Stimulated activated CD4-positive, alpha-beta T cell treated with anti-CD3 and anti-CD28 coated beads, Interleukin-4, amount 100 ng/mL, for 4 hours (primary cell): ENCODE results near the gene SFXN5.

ENCODE experiments used
- DNase-seq, 2 experiments: peaks; one replicate each; pipeline ENCODE4 v3.0.0-alpha.2; 2020

SFXN5 gene

DNA sequence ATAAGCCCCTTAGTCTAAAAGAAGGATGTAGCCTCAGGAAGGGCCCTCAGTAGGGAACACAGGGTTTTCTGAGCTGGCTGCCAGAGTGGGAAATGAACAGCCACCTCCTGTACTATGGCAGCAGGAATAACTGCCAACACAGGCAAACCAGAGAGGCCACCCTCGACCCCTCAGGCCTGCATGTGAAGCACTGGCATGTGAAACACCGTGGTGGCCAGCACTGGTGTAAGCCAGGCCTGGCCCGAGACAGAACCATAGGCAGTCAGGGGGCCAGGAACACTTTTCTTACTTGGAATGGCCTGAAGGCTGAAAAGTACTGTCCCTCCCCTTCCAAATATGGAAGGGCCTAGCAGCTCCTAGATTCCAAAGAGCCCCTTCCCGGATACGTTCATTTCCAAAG, 28.2 kb downstream of the SFXN5 start:
- DNase-seq, result no peak

DNA sequence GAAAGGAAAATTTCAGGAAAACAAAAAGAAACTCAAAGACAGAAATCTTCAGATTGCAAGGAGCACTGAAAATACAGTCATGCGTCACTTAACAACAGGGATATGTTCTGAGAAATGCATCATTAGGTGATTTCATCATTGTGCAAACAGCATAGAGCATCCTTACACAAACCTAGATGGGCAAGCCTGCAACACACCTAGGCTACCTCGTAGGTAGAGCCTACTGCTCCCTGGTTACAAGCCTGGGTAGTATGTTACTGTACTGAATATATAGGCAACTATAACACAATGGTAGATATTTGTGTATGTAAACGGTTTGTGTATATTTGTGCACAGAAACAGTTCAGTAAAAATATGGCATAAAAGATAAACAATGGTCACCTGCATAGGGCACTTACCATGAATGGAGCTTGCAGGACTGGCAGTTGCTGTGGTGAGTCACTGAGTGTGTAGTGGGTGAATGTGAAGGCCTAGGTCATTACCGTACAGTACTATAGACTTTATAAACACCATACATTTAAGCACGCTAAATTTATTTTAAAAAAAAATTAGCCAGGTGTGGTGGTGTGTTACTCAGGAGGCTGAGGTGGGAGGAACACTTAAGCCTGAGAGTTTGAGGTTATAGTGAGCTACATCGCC, 33.4 kb downstream of the SFXN5 start:
- DNase-seq, result no peak

DNA sequence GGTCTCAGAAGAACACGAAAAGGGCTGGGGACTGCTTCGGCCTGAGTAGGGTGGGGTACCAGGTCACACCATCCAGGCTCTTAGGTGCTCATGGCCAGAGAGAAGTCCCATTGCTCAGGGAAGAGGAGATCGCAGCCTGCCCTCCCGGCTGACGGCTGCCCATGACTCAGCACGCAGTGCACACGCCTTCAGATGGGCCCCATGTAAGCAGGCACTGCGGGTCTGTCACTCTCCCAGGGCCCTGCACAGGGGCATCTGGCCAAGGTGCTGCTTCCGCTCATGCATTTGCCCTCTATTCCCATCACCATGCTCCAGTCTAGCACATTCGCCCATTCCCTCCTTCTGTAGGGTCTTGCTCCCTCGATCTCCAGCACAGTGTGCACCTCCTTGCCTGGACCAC, 34.7 kb downstream of the SFXN5 start:
- no peak for DNase-seq

DNA sequence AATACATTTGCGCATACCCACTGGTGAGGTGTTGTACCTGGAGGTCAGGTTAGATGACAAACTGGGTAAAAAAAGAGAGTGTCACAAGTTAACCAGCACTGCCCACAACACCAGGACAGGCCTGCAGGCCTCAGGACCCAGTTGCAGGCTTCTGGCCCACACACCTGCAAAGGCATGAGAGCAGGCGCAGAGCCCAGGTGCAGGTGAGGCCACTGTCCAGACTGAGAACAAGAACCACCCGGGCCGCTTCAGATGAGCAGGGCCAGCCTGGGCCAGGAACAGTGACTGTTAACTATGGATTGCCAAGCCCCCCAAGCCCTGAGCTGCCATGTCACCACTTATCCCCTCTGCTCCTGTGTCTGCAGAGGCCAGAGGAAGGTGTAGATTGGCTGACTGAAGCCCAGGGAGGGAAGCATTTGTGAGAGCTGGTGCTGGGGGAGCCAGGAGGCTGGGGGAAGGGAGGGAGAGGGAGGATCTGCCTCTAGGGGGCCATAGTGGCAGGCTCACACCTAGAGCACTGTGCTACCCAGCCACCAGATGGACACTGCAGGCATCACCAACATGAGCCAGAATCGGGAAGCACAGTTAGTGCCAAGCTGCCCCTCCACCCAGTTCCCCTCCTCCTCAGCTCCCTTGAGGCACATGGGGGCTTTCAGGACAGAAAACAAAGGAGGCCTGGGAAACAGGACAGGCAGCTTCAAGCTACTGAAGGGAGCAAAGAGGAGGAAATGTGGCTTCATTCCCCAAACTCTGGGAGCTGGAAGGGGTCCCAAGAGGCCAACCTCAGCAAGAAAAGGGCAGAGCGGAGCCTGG, 35.4 kb downstream of the SFXN5 start:
- no peak for DNase-seq

DNA sequence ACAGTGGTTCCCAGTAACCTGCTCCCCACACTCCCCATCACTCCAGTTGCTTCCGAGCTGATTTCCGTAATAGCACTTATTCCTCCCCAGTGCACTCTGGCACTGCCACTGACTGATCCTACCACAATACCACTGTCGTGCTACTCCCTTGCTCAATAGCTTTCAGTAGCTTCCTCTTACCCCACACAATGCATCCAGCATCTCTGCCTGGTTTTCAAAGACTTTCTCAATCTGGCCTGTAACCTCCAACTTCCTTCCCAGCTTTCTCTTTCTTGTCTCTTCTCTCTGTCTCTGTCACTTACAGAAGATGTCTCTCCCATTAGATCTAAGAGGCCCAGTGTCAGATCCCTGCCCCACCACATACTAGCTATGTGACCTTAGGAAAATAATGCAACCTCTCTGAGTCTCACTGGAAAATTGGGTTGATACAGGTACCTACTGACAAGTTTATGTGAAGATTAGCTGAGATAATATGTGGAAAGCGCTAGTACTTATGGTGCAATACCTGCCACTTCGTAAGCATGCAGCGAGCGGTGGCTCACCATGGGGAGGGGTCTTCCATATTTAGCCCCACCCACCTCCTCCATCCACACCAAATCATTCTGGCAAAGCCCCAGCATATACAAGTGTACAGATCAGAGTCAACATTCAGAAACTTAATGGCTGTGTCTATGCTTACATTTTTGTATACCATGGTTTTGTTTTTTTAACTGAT, 36.7 kb downstream of the SFXN5 start:
- no peak for DNase-seq

DNA sequence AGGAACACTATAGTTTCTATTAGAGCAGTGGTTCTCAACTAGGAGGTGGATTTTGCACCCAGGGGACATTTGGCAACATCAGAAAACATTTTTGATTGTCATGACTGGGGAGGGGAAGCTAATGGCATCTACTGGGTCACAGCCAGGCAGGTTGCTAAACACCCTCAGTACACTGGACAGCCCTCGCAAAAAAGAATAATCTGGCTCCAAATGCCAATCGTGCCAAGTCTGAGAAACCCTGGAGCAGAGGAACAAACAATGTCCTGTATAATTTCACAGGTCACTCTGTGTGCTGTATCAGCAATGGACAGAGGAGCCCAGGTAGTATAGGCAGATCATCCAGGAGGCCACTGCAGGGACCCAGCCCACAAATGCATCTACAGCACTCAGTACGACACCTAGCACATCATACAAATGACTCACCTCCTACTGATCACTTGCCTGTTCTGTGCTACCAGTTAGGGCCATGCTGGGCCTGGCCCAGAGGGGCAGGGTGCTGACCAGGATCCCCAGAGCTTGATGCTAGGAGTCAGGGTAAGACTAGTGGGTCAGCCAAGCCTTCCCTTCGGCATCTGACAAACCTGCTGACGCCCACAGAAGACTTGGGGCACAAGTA, 37.6 kb downstream of the SFXN5 start:
- DNase-seq, result no peak

DNA sequence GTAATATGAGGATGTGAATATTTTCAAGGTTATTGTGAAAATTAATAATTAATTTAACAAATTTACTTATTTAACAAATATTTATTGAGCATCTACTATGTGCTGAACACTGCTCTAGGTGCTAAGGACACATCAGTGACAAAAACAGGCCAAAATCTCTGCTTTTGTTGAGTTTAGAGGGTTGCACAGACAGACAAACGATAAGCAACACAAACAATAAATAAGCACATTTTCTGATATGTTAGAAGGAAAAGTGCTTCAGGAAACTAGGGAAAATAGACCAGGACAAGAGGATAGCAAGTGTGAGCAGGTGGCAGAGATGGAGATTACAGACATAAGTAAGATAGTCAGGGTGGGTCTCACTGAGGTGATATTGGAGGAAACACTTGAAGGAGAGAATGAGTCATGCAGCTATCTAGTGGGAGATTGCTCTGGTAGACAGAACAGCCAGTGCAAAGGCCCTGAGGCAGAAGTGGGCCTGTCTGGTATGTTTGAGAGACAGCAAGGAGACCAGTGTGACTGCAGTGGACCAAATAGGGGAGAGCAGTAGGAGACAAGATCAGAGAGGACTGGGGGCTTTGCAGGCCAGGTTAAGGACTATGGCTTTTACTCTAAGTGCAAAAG, 38.3 kb downstream of the SFXN5 start:
- DNase-seq, result no peak

DNA sequence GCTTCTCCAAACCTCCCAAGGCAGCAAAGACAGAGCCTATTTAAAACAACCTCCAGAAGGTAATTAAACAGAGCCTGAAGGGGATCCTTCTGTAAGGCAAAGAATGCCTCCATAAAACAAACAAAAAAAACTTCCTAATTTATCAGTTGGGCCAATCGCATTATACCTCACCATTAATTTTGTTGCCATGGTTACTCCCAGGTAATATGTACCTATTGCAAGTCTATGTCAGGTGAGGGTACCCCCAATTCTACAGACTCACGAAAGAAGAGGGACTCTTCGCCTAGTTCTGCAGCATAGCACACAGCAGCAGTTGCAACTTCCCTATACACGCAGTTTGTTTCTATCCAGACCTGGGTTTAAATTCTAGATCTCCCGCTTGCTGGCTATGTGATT, 38.8 kb downstream of the SFXN5 start:
- DNase-seq, result no peak

DNA sequence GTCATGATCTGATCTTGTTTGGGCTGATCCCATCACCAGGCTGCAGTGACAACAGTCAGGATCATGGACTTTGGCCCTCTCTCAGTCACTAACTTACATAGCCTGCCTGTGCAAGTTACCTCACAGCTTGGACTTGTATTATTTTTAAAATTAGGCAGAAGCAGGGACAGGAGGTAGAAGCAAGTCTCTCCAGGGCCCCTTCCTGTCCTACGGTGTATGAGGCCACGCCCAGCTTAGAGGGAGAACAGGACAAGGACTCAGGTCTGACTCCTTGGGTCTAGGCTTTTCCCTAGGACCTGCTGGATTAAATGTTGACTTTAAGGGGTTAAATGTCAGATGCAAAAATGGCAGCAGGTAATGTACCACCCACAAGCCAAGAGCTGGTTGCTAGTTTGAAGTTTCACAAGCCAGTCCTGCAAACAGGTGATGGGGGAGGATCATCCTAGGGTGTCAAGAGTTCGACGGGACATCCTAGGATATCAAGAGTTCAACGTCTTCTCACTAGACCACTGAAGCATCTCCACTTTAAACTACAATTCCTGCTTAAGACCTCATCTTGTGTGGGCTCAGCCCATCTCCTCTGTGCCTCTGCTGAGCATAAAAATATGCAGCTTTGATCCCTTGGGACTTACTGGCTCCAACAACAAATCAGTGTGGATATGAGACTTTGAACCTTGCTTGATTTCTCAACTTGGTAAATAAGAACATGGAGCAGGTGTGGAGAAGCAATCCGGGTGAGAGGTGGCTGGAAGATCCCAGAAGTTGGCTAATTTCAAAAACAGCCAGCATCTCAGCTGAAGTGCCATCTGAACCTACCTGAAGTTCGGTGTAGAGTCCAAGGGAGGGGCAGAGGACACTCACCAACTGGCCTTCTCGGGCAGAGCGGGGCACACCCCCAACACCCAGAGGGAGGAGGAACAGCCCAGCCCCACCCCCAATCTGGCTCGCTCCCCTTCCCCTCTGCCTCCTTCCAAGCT, 39.5 kb downstream of the SFXN5 start:
- DNase-seq, result no peak

DNA sequence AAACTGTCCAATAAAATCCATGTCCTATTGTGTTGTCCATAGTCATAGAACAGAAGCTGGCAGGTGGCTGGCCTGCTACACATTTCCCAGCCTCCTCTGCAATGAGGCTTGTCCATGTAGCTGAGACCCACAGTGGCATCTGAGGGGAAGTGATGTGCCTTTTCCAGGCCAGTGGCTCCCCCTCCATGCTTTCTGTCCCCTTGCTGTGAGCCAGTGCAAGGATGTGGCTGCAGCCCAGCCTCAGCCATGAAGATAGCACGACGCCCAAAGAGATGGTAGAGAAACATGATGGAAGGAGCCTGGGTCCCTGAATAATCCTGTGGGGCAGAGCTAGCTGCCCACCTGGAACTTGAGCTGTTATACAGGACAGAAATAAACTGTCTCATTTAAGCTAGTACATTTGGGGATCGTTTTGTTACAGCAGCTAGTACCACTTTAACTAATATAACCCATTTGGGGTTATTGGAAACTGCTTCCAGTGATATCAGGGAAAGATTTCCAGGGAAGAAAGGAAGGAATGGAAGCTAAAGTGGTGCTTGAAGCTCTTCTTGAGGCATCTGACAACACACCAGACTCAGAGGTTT, 40.3 kb downstream of the SFXN5 start:
- no peak for DNase-seq

DNA sequence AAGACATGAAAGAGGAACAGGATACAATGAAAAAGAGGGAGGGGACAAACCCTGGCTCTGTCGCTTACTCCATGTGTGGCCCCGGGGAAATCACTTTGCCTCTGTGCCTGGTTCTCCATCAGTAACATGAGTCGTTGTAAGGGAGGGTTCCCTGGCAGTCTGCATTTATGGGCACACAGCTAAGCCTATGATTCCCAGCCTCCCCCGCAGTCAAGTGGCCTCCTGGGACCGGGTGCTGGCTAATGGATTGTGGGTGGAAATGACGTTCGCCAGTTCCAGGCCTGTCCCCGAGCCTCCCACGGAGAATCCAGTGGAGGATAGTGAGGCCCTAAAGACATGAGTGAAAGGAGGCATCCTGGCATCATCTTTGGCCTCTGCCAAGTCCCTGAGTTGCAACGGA, 42.7 kb downstream of the SFXN5 start:
- DNase-seq, result no peak

DNA sequence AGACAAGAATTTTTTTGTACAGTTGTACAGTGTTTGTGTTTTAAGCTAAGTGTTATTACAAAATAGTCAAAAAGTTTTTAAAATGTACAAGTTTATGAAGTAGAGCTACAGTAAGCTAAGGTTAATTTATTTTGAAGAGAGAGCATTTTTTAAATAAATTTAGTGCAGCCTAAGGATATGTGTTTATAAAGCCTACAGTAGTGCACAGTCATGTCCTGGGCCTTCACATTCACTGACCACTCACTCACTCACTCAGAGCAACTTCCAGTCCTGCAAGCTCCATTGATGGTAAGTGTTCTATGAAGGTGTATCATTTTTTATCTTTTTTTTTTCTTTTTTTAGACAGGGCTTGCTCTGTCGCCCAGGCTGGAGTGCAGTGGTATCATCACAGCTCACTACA, 44.2 kb downstream of the SFXN5 start:
- DNase-seq, result no peak

DNA sequence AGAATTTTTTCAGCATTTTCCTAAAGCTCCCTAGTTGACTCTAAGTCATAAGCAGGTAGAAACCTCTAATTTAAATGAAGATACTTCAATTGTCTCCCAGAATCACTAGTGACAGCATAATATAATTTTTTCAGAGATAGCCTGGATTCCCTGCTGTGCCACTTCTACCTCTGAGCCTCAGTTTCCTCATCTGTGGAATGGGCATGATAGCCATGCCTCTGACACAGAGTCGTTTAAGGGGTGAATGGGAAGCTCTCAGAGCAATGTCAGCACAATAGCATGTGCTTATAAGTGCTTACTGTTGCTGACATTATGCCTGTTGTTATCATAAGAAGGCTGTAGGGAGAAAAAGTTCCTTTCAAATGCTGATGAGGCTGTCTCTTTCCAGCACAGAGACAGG, 48.0 kb downstream of the SFXN5 start:
- no peak for DNase-seq

DNA sequence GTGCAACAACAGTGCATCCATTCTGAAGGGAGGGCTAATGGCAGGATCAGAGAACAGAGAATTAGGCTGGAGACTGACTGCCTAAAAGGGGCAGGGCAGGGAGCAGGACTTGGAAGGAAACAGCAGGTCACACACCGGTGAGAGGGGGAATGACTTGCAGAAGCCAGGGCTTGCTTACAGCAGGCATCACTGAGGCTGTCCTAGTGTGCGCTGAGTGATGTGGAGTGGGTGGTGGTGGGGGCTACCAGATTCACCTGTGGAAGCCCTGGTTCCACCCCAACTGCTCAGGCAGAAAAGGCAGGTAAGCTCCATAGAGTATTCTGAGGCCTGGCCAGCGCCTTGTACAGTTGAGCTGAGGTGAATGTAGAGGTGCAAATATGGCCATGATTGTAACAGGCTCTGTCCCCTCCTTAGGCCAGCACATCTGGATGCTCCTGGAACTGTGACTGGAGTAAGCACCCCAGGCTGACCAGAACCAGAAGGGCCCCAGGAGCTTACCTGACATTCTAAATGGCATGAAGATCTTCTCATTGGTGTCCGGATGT, 49.4 kb downstream of the SFXN5 start:
- DNase-seq, result no peak

DNA sequence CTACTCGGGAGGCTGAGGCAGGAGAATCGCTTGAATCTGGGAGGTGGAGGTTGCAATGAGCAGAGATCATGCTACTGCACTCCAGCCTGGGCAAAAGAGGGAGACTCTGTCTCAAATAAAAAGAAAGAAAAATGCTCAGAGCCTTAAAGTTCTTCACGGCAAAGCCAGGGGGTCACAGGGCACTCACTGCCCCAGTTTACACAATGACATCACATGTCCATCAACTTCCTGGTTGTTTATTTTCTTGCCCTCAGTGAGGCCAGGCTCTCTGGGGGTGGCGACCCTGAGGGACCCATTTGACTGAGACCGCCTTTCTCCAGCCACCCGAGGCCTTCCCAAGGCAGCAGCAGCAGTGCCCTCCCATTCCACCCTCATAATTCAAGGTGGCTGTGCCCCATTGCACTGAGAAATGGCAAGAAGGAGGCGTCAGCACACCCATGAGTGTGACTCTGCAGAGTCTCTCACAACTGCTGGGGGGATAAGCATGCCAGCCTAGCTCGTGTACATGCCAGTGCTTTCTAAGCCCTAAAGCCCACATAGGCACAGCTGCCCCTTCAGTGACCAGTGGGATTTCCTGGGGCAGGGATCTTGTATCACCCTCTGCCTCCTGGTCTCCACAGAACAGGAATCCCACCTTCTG, 50.0 kb downstream of the SFXN5 start:
- no peak for DNase-seq

DNA sequence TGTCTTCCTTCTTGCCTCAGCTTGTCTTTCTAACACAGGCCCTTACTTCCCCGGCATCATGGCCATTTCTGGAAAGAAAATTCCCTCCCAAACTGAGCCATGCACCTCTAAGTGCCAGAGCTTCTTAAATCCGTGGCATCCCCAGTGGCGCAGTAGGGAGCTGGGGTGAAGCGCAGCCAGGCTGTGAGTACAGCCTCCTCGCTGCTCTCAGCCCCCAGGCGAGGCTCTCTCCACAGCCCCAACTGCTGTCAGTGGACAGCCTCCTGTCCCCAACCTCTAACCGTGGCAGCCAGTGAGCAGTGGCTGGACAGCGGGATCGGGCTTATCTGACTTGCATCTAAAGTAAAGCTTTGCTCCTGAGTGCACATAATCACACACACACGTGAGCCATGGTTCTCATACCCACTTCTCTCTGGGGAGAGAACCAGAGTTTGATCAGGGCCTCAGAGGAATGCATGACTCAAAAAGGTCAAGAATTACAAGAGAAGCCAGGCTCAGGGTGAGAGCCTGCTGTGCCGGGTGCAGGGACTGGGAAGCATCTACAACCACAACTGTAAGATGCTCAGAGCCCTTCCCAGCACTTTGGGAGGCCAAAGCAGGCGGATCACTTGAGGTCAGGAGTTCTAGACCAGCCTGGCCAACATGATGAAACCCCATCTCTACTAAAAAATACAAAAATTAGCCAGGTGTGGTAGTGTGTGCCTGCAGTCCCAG, 50.7 kb downstream of the SFXN5 start:
- no peak for DNase-seq

DNA sequence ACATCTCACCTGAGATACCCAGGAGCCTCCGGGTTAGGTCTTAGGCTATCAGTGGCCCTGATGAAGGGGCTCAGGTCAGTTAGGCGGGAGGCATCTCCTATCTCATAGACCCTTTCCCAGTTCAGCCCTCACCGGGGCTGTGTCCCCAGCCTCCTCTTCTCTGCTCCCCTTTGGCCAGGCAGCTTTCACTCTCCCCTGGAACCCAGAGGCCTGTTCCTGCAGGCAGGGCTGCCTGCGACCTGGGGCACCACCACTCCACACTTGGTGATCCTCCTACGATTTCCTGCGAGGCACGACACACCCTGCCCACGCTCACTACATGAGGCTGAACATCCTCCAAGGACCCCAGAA, 51.2 kb downstream of the SFXN5 start:
- no peak for DNase-seq

DNA sequence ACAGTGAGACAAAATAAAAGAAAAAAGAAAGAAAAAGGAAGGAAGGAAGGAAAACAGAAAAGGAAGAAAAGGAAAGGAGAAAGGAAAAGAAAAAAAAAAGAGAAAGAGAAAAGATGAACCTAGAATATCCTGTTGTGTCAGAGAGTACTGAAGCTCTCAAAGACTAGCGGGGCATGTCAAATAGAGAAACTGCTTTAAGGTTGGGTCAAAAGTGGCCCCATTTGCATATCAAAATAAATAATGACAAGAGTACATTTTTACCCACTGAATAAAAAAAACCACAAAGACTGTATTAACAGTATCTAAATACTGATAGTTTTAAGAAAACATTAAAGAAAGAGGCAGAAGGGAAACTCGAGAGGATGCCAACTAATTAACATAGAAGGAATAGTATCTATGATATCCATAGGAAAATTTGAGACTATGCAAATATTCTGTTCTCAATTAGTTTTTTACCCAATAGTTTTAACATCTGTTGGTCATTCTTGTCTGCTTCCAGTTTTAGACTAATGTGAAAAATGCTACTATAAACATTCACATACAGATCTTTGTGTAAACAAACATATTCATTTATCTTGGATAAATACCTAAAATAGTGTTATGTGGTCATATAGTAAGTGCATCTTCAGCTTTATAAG, 53.2 kb downstream of the SFXN5 start:
- DNase-seq, result no peak

DNA sequence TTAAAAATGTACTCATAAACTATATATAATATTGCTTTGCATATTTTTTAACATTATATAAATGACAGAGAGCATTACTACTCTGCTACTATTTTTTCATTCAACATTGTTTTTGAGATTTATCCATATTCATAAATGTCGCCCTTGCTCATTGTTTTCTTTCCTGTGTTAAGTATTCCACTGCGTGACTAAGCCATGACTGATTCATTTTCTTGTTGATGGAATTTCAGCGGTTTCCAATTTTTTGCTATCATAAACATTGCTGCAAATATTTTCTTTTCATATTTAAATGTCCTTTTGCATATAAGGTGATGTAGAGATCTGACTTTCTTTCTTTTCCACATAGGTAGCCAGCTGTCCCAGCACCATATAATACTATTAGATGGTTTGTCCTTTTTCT, 57.6 kb downstream of the SFXN5 start:
- DNase-seq, result no peak
